ENCODE measurements around the gene ZEB2.

Gene ZEB2

DNA sequence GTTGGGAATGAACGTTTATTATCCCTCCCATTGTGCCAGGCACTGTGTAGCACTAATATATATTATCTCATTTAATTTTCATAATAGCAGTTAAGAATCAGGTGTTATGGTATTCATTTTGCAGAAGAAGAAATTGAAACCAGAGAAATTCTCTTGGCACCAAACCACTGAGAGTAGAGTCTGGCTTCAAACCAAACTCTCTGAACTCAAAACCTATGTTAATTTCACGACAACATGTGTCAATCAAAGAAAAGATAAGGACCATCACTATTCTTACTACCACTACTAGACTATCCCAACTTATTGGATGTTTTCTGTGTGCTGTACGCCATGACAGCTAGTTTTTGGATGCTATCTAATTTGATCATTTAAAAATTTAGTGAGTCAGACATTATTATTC lies 24.1 kb upstream of the ZEB2 start:
- DNase-seq (ENCODE audit: extremely low read depth, insufficient read length) = no peak
- TF ChIP-seq, protein P1, sequence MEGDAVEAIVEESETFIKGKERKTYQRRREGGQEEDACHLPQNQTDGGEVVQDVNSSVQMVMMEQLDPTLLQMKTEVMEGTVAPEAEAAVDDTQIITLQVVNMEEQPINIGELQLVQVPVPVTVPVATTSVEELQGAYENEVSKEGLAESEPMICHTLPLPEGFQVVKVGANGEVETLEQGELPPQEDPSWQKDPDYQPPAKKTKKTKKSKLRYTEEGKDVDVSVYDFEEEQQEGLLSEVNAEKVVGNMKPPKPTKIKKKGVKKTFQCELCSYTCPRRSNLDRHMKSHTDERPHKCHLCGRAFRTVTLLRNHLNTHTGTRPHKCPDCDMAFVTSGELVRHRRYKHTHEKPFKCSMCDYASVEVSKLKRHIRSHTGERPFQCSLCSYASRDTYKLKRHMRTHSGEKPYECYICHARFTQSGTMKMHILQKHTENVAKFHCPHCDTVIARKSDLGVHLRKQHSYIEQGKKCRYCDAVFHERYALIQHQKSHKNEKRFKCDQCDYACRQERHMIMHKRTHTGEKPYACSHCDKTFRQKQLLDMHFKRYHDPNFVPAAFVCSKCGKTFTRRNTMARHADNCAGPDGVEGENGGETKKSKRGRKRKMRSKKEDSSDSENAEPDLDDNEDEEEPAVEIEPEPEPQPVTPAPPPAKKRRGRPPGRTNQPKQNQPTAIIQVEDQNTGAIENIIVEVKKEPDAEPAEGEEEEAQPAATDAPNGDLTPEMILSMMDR (IDR thresholded peaks at IDR 0.05; ENCODE audit: insufficient read depth, low read length, poor library complexity, severe bottlenecking) = no peak
- H3K4me3 ChIP-seq (replicated peaks; ENCODE audit: low read depth, low read length) = no peak overlapping the region
- H3K27me3 ChIP-seq (replicated peaks; ENCODE audit: control insufficient read depth, insufficient read depth, low read length) = no peaks in the 10 kb centered on the region; the same call in 1 of the 2 replicates
- H3K36me3 ChIP-seq (ENCODE audit: control insufficient read depth, insufficient read depth, low read length) = no peaks in the 10 kb centered on the region

DNA sequence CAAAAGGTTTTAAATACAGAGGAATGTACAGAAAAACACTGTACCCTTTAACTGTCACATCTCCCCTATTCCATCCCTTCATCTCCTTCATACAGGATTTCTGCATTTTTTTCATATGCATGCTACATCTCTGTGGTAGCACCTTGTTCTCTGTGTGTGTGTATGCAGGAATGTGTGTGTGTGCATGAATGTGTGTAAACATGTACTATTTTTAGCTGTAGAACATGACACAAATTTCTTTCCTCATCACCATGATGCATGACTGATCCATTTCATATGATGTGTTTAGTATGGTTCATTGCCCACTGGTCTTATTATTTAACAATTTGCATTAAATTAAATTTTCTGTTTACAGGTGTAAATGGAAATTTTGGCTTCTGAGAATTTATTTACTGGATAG lies 21.5 kb upstream of the ZEB2 start:
- no peaks in the 10 kb centered on the region for H3K36me3 ChIP-seq (ENCODE audit: control insufficient read depth, insufficient read depth, low read length)
- no peak overlapping the region for H3K4me3 ChIP-seq (replicated peaks; ENCODE audit: low read depth, low read length)
- H3K27me3 ChIP-seq (replicated peaks; ENCODE audit: control insufficient read depth, insufficient read depth, low read length) = no peaks in the 10 kb centered on the region; the same call in none of the 2 replicates
- TF ChIP-seq, protein P1 (IDR thresholded peaks at IDR 0.05; ENCODE audit: insufficient read depth, low read length, poor library complexity, severe bottlenecking) = no peak
- DNase-seq (ENCODE audit: extremely low read depth, insufficient read length) = no peak

DNA sequence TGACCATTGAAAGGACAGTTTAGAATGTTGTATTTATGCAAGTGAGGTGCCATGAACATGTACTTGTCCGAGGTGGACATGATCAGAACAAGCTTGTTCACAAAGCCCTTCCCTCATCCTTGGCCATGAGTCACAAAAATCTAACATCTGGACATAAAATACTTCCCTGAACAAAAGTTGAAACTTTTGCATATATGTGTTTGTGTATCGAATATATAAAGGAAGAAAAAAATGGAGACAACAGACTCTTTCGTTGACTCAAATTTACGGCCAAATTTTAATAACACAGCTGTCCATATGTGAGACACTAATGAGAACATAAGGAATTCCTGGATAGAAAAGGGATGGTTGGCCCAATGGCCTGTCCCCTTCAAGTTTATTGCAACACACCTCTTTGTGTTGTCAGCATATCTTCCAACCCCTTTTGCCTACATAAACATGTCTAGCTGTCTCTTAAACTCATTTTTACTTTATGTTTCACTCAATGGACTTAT lies 19.4 kb upstream of the ZEB2 start:
- no peak overlapping the region for H3K4me3 ChIP-seq (replicated peaks; ENCODE audit: low read depth, low read length)
- no peaks in the 10 kb centered on the region; the same call in 1 of the 2 replicates for H3K27me3 ChIP-seq (replicated peaks; ENCODE audit: control insufficient read depth, insufficient read depth, low read length)
- H3K36me3 ChIP-seq (ENCODE audit: control insufficient read depth, insufficient read depth, low read length) = no peaks in the 10 kb centered on the region
- DNase-seq (ENCODE audit: extremely low read depth, insufficient read length) = no peak
- TF ChIP-seq, protein P1 (IDR thresholded peaks at IDR 0.05; ENCODE audit: insufficient read depth, low read length, poor library complexity, severe bottlenecking) = no peak

DNA sequence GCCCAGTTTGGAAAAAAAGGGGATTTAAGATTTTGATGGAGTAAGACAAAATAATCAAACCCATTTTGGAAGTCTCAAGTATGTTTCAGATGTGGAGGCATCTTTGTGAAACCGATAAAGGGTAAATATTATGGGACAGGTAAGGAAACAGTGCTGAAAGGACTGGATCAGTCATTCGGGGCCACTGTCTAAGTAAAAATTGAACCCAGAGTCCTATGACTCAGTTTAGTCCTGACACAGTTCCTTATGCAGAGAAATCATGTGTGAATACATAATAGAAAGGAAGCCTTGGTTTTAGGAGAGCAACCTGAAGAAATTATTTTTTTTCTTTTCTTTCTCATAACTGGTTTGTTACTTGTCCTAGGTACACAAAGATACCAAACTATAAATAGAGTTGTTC lies 15.4 kb upstream of the ZEB2 start:
- no peaks in the 10 kb centered on the region for H3K36me3 ChIP-seq (ENCODE audit: control insufficient read depth, insufficient read depth, low read length)
- no peak for DNase-seq (ENCODE audit: extremely low read depth, insufficient read length)
- H3K4me3 ChIP-seq (replicated peaks; ENCODE audit: low read depth, low read length) = no peak overlapping the region
- TF ChIP-seq, protein P1 (IDR thresholded peaks at IDR 0.05; ENCODE audit: insufficient read depth, low read length, poor library complexity, severe bottlenecking) = no peak
- H3K27me3 ChIP-seq (replicated peaks; ENCODE audit: control insufficient read depth, insufficient read depth, low read length) = no peaks in the 10 kb centered on the region; the same call in 1 of the 2 replicates

DNA sequence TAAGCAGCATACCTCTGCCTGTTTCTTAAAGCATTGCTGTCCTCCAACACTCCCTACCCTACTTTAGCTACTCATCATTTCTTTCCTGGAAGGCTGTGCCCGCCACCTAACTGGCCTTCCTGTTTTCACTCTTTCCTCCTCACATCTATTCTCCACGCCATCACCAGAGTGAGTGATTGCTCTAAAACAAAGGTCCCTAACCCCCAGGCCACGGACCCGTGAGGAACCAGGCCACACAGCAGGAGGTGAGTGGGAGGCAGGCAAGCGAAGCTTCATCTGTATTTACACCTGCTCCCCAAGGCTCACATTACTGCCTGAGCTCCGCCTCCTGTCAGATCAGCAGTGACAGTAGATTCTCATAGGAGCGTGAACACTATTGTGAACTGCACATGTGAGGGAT lies 13.3 kb upstream of the ZEB2 start:
- Histone ChIP-seq H3K36me3 (ENCODE audit: control insufficient read depth, insufficient read depth, low read length) (no peaks in the 10 kb centered on the region), H3K4me3 (replicated peaks; ENCODE audit: low read depth, low read length) (no peak overlapping the region), H3K27me3 (replicated peaks; ENCODE audit: control insufficient read depth, insufficient read depth, low read length) (no peaks in the 10 kb centered on the region; the same call in 1 of the 2 replicates)
- TF ChIP-seq, protein P1 (IDR thresholded peaks at IDR 0.05; ENCODE audit: insufficient read depth, low read length, poor library complexity, severe bottlenecking) = no peak
- no peak for DNase-seq (ENCODE audit: extremely low read depth, insufficient read length)

DNA sequence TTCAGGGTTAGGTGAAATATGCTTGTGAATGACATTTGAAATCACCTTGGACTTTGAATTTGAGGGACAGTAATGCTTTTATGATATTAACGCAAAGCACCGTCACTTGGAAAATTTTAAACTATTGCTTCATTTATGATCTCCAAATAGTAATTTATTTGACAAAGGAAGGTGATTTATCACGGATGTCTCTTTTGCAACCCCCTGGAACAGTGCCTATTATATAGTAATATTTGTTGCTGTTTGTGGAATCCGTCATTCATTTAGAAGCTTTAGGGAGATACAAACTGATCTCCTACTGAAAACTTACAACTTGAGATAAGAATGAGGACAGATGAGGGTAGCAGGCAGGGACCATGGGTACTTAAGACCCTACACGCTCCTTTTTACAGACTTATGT lies 10.7 kb upstream of the ZEB2 start:
- Histone ChIP-seq H3K27me3 (replicated peaks; ENCODE audit: control insufficient read depth, insufficient read depth, low read length) (no peaks in the 10 kb centered on the region), H3K4me3 (replicated peaks; ENCODE audit: low read depth, low read length) (no peak overlapping the region), H3K36me3 (ENCODE audit: control insufficient read depth, insufficient read depth, low read length) (no peaks in the 10 kb centered on the region)
- TF ChIP-seq, protein P1 (IDR thresholded peaks at IDR 0.05; ENCODE audit: insufficient read depth, low read length, poor library complexity, severe bottlenecking) = no peak
- DNase-seq (ENCODE audit: extremely low read depth, insufficient read length) = no peak
